Smooth muscle cell of the brain vasculature (primary cell): ENCODE data around the gene SPATA6.

Source experiments
- DNase-seq: peaks from one replicate; pipeline ENCODE4 v3.0.0-alpha.2; 2012; ENCODE audit warnings: low read depth, low spot score

Gene SPATA6

GRCh38 chr1:48251821-48252220, 220.2 kb downstream of the SPATA6 start:
- DNase-seq: no peak

GRCh38 chr1:48251323-48251722, 220.7 kb downstream of the SPATA6 start:
- no peak for DNase-seq

- DNase-seq: no peak
These were observed 221.4 kb downstream of the SPATA6 start for GRCh38 chr1:48250572-48250971.

GRCh38 chr1:48249868-48250267, 222.1 kb downstream of the SPATA6 start:
- no peak for DNase-seq

GRCh38 chr1:48248356-48248755, 223.6 kb downstream of the SPATA6 start:
- DNase-seq: no peak

- DNase-seq: no peak
These were observed 225.3 kb downstream of the SPATA6 start for GRCh38 chr1:48246727-48247126.
